Psoas muscle (tissue), 8 donors: ENCODE results near the gene CRKL. TPM values are rescaled to one million over a fixed set of nuclear protein-coding genes. Genes with fewer than 3 reads are reported as not detected.

ENCODE experiments used
- ATAC-seq, 4 donors: fragments of 200-7000 bp; cut with Tn5 transposase; one replicate each; pipeline ENCODE4 v1.9.1; 2020; ENCODE audit warnings: moderate library complexity in 3 of 4, mild to moderate bottlenecking in 2 of 4
- DNase-seq, 2 donors: peaks; one replicate each; pipeline ENCODE4 v3.0.0-alpha.2; 2020
- H3K27ac ChIP-seq: fragments of 200-600 bp; one replicate; pipeline ENCODE4 v1.8.0; 2022
- H3K27me3 ChIP-seq, 3 donors: fragments of 200-600 bp in 1 of 3; one replicate each; pipeline versions ENCODE4 v1.6.1 to v1.8.0; 2013 to 2022; ENCODE audit warnings: low read length in 2 of 3, mild to moderate bottlenecking in 2 of 3, moderate library complexity in 1 of 3; ENCODE audit not compliant: insufficient read depth in 3 of 3
- H3K36me3 ChIP-seq, 2 donors: fragments of 200-600 bp in 1 of 2; one replicate each; pipeline versions ENCODE4 v1.6.1 to v1.8.0; 2013 to 2022; ENCODE audit warnings: low read depth in 1 of 2, mild to moderate bottlenecking in 1 of 2, moderate library complexity in 1 of 2; ENCODE audit not compliant: insufficient read depth in 1 of 2
- H3K4me1 ChIP-seq: fragments of 200-600 bp; one replicate; pipeline ENCODE4 v1.8.0; 2022
- H3K4me3 ChIP-seq: fragments of 200-600 bp; one replicate; pipeline ENCODE4 v1.8.0; 2022; ENCODE audit warnings: mild to moderate bottlenecking
- H3K9me3 ChIP-seq: fragments of 200-600 bp; one replicate; pipeline ENCODE4 v1.8.0; 2022
- WGBS, 3 donors: extraction: QIAGEN DNeasy Blood & Tissue Kit; methylation state at CpG; one replicate each; pipeline versions ENCODE4 v1.1.6 to v1.1.7; 2013; 5-methylcytosine and 5-hydroxymethylcytosine counted together
- intact Hi-C, 2 donors: fragments of 100-400 bp; cut with DNase I; formaldehyde crosslinking; loops; one replicate each; pipeline versions ENCODE4 v1.11.0 to v1.14.2; 2022
- polyA plus RNA-seq, 3 donors: library from polyadenylated mRNA; stranded (reverse); fragments of 200-250 nt; gene quantifications; one replicate each; pipeline ENCODE4 v1.2.3, GENCODE V29; 2013
- total RNA-seq, 4 donors: library from RNA; stranded (reverse); fragmentation: NEBNext Ultra II Directional in 2 of 4; extraction: Animal tissue kit (Norgen Biotek cat#: 25700) in 2 of 4; gene quantifications; one replicate each; pipeline versions ENCODE4 v1.2.1 to v1.2.4, GENCODE V29; 2021 to 2023
- TF ChIP-seq, protein P1 (sequence below): fragments of 200-600 bp; IDR thresholded peaks from one replicate; pipeline ENCODE4 v1.8.0; 2022; ENCODE audit warnings: antibody characterized with exemption
- donor health status: healthy with polysubstance abuse.
- donor health status: DM: no; HTN: no; CAD: no; lungs with moderate emphysema.
- donor health status: Bipolar disorder and iron deficiency.
- donor health status: healthy.
- donor health status: DM: yes; HTN: yes; CAD: no.
- donor health status: DM: no; HTN: no; CAD: no.
- donor health status: DM: no; HTN: no; CAD: no.
- donor health status: DM: yes; HTN: yes; CAD: no.

CRKL gene
- total and polyA plus RNA-seq, 7 donors, result 29.7 to 94.7 (median 68.9) TPM

DNA sequence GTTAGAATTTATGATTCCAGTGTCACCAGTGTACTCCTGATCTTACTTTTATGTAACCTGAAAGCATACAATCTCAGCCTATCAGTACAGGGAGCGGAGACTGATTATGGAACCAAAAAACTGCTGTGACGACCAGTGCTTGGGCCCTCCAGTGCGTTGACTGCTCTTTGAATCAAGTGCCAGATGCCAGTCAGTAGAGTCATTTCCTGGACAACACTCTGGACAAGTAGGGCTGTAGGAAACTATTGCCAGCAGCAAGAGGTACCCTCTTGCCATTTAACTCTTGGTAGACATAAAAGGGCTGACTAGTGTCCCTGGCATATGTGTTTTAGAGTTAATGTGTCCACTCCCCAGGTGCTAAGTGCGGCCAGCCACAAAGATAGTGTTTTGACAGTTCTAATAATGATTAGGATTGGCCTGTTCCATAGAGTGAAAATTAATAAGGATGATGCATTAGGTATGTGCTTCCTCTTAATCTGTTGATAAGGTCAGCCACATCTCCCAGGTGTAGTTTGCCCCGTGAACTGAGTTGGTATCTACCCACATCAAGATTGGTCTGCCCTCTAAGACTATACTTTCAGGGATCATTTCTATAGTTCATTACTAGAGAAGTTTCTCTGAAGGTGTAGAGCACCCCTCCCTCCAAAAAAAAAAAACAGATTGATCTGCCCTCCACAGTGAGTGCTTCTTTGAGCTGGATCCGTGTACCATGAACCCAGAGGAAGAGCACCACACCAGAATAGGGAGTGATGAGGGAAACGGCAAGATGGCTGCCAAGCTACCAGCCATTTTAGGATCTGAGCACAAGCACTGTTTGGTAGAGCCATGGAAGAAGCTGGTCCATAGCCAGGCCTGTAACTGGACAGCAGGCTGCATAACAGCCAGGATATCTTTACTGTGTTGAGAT is 29.1 kb downstream of the CRKL start:
- 69 to 76% (median 71%) methylated on average over 7 of the region's 7 CpGs for WGBS, 3 donors
- no peak for DNase-seq
- Histone ChIP-seq H3K9me3 (no peaks in the 10 kb centered on the region), H3K36me3 (peaks cover 5 to 21% of the 10 kb centered on the region in 2 donors), H3K27me3 (no peaks in the 10 kb centered on the region), H3K4me1 (peaks cover 31% of the 10 kb centered on the region), H3K4me3 (no peak overlapping the region), H3K27ac (peak overlapping the region; percentile 71)
- peak; percentile 75 to 84 (median 83) for ATAC-seq
- TF ChIP-seq, protein P1, sequence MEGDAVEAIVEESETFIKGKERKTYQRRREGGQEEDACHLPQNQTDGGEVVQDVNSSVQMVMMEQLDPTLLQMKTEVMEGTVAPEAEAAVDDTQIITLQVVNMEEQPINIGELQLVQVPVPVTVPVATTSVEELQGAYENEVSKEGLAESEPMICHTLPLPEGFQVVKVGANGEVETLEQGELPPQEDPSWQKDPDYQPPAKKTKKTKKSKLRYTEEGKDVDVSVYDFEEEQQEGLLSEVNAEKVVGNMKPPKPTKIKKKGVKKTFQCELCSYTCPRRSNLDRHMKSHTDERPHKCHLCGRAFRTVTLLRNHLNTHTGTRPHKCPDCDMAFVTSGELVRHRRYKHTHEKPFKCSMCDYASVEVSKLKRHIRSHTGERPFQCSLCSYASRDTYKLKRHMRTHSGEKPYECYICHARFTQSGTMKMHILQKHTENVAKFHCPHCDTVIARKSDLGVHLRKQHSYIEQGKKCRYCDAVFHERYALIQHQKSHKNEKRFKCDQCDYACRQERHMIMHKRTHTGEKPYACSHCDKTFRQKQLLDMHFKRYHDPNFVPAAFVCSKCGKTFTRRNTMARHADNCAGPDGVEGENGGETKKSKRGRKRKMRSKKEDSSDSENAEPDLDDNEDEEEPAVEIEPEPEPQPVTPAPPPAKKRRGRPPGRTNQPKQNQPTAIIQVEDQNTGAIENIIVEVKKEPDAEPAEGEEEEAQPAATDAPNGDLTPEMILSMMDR, result no peak
- intact Hi-C loops, result loop anchor here in 1 of 2 donors (10.0 kb wide), 1 partner anchor 82 kb away; no protein-coding TSS in a partner anchor

DNA sequence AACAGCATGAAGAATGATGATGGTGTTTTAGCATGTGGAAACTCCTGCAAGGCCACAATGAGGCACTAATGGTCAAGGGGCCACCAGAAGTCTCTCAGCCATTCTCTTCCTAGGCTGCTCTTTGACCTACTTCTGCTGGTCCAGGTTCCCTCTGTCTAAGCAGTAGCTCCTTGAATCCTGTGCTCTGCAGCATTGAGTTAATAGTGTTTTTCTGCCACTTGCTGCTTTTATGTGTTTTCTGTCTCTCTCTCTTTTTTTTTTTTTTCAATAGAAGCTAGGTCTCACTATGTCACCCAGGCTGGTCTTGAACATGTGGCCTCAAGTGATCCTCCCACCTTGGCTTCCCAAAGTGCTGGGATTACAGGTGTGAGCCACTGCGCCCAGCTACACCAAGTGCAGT is 29.8 kb downstream of the CRKL start:
- H3K27ac ChIP-seq, result peak overlapping the region; percentile 71
- H3K4me1 ChIP-seq, result peaks cover 30% of the 10 kb centered on the region
- ATAC-seq (no peak), DNase-seq (no peak)
- H3K9me3 ChIP-seq, result no peaks in the 10 kb centered on the region
- 98 to 100% (median 100%) methylated on average over 1 of the region's 1 CpG for WGBS, 3 donors
- H3K36me3 ChIP-seq, result peaks cover 5 to 27% of the 10 kb centered on the region in 2 donors
- no peaks in the 10 kb centered on the region for H3K27me3 ChIP-seq
- TF ChIP-seq, protein P1, result no peak
- H3K4me3 ChIP-seq, result no peak overlapping the region
- intact Hi-C loops, result loop anchor here in 1 of 2 donors (10.0 kb wide), 1 partner anchor 82 kb away; no protein-coding TSS in a partner anchor

DNA sequence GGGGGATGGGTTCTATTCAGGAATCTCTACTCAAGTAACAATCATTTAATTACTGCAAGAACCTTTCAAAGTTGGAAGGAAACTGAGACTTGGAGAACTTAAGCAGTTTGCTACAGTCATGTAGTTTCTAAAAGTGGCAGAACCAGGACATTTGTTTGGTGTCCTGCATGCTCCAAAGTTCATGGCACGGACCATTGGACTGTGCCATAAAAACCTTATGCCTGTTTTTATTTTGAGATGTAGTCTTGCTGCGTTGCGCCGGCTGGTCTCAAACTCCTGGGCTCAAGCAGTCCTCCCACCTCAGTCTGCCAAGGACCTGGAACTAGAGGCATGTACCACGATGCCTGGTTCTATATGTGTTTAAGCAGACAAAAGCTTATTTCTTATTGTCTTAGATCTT is 31.2 kb downstream of the CRKL start:
- H3K27ac ChIP-seq, result no peak overlapping the region
- no peaks in the 10 kb centered on the region for H3K9me3 ChIP-seq
- TF ChIP-seq, protein P1, result no peak
- no peak overlapping the region for H3K4me3 ChIP-seq
- H3K36me3 ChIP-seq, result peaks cover 5 to 36% of the 10 kb centered on the region in 2 donors
- intact Hi-C loops, result loop anchor here in 1 of 2 donors (10.0 kb wide), 1 partner anchor 84 kb away; no protein-coding TSS in a partner anchor
- peaks cover 27% of the 10 kb centered on the region for H3K4me1 ChIP-seq
- no peaks in the 10 kb centered on the region for H3K27me3 ChIP-seq
- ATAC-seq, result no peak
- DNase-seq, result no peak
- WGBS, 3 donors, result 29 to 77% (median 57%) methylated on average over 5 of the region's 5 CpGs

DNA sequence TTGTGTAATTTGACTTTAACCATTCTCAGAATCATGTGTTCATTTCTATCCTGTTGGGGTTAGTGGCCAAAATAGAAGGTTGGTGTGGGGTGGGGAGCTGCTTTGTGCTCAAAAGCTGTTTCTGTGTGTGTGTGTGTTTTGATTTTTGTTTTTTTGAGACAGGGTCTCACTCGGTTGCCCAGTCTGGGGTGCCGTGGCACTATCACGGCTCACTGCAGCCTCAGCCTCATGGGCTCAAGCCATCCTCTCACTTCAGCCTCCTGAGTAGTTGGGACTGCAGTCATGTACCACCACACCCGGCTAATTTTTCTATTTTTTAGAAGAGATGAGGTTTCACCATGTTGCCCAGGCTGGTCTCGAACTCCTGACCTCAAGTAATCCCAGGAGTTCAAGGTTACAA is 31.8 kb downstream of the CRKL start:
- Histone ChIP-seq H3K9me3 (no peaks in the 10 kb centered on the region), H3K36me3 (peaks cover 5 to 42% of the 10 kb centered on the region in 2 donors), H3K27ac (no peak overlapping the region), H3K4me3 (no peak overlapping the region), H3K27me3 (no peaks in the 10 kb centered on the region), H3K4me1 (peaks cover 27% of the 10 kb centered on the region)
- intact Hi-C loops, result loop anchor here in 1 of 2 donors (10.0 kb wide), 1 partner anchor 84 kb away; no protein-coding TSS in a partner anchor
- DNase-seq (no peak), ATAC-seq (no peak)
- TF ChIP-seq, protein P1, result no peak
- WGBS, 3 donors, result 92 to 94% (median 93%) methylated on average over 5 of the region's 5 CpGs
